ENCODE results near the gene NMNAT3.

Gene NMNAT3

DNA sequence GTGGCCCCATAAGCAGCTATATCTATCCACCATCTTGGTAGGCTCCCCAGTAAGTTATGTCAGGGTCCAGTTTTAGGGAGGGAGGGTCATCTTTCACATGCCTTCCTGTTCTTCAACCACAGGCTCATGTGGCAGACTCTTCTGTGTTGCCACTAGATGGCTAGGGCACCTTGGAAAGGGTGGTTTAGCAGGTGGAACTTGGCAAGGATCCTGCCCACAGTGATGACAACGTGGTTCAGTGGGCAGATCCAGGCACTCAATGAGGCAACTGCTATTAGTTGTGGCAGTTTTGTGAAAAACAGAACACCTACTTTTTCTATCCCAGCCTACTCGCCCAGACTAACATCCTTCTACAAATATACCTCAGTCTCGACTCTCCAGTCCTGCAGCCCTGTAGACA is 131.0 kb downstream of the NMNAT3 start:
- Histone ChIP-seq H3K27me3 (ENCODE audit: insufficient read depth, low read length, poor library complexity, severe bottlenecking) (no peaks in the 10 kb centered on the region), H3K9ac (ENCODE audit: low read depth, low read length, poor library complexity, severe bottlenecking) (no peak overlapping the region), H3K9me3 (ENCODE audit: insufficient read depth, low read depth, low read length) (no peaks in the 10 kb centered on the region), H4K20me1 (ENCODE audit: insufficient read depth, low read length, poor library complexity, severe bottlenecking) (no peaks in the 10 kb centered on the region), H3F3A (ENCODE audit: low read depth) (no peaks in the 10 kb centered on the region), H3K4me2 (ENCODE audit: low read depth, low read length, poor library complexity, severe bottlenecking) (no peak overlapping the region), H3K4me1 (ENCODE audit: insufficient read depth, low read length, poor library complexity, severe bottlenecking) (no peaks in the 10 kb centered on the region), H2AFZ (ENCODE audit: low read length) (no peak overlapping the region), H3K36me3 (ENCODE audit: insufficient read depth, low read length) (no peaks in the 10 kb centered on the region), H3K4me3 (ENCODE audit: low read length, poor library complexity, severe bottlenecking) (no peak overlapping the region), H3K79me2 (ENCODE audit: insufficient read depth, low read length) (no peaks in the 10 kb centered on the region), H3K9me2 (replicated peaks; ENCODE audit: low read depth, low read length) (no peaks in the 10 kb centered on the region)
- no peak for TF ChIP-seq EZH2phosphoT487 (IDR thresholded peaks at IDR 0.05; ENCODE audit: borderline replicate concordance)
- TF ChIP-seq, protein P1, sequence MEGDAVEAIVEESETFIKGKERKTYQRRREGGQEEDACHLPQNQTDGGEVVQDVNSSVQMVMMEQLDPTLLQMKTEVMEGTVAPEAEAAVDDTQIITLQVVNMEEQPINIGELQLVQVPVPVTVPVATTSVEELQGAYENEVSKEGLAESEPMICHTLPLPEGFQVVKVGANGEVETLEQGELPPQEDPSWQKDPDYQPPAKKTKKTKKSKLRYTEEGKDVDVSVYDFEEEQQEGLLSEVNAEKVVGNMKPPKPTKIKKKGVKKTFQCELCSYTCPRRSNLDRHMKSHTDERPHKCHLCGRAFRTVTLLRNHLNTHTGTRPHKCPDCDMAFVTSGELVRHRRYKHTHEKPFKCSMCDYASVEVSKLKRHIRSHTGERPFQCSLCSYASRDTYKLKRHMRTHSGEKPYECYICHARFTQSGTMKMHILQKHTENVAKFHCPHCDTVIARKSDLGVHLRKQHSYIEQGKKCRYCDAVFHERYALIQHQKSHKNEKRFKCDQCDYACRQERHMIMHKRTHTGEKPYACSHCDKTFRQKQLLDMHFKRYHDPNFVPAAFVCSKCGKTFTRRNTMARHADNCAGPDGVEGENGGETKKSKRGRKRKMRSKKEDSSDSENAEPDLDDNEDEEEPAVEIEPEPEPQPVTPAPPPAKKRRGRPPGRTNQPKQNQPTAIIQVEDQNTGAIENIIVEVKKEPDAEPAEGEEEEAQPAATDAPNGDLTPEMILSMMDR (conservative IDR thresholded peaks at IDR 0.05; ENCODE audit: low read length): no peak

DNA sequence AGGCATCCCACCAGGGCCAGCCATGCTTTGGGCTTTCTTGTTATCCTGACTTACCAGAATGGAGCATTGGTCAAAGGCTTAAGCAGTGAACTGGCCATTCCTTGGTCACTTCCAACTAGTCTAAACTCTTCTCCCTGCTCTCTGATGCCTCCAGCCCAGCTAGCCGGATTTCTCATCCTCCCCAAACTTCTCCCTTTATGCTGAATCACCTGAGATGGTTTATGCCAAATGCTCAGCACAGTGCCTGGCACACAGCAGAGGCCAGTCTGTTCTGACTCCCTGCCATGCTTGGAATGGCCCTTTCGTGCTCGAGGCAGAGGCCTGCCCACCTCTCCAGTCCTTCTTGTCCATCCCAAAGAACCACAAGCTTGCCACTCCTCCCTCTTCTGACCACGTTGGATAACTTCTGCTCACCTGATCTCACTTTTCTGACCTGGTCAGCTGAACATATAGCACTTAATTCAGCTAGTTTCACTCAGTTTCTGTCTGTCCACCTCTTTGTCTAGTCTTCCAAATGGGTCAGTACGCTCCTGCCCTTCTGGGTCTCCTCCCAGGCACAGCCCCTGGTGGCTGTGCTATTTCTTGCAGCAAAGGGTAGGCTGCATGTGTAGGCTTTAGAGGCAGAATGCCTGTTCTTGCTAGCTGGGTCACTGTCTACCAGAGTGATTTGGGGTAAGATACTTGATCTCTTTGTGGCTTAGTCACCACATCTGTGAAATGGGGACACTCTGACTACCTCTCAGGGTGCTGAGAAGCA is 136.1 kb downstream of the NMNAT3 start:
- no peak overlapping the region for H3K9ac ChIP-seq (ENCODE audit: low read depth, low read length, poor library complexity, severe bottlenecking)
- no peak overlapping the region for H3K4me3 ChIP-seq (ENCODE audit: low read length, poor library complexity, severe bottlenecking)
- no peaks in the 10 kb centered on the region for H3K79me2 ChIP-seq (ENCODE audit: insufficient read depth, low read length)
- no peaks in the 10 kb centered on the region for H3K4me1 ChIP-seq (ENCODE audit: insufficient read depth, low read length, poor library complexity, severe bottlenecking)
- no peaks in the 10 kb centered on the region for H3K36me3 ChIP-seq (ENCODE audit: insufficient read depth, low read length)
- H3K27me3 ChIP-seq (ENCODE audit: insufficient read depth, low read length, poor library complexity, severe bottlenecking): no peaks in the 10 kb centered on the region
- H3K9me2 ChIP-seq (replicated peaks; ENCODE audit: low read depth, low read length): no peaks in the 10 kb centered on the region
- no peak for TF ChIP-seq EZH2phosphoT487 (IDR thresholded peaks at IDR 0.05; ENCODE audit: borderline replicate concordance)
- TF ChIP-seq, protein P1 (conservative IDR thresholded peaks at IDR 0.05; ENCODE audit: low read length): no peak; the same call in 1 of the 2 replicates
- no peaks in the 10 kb centered on the region for H3F3A ChIP-seq (ENCODE audit: low read depth)
- no peaks in the 10 kb centered on the region for H4K20me1 ChIP-seq (ENCODE audit: insufficient read depth, low read length, poor library complexity, severe bottlenecking)
- H3K9me3 ChIP-seq (ENCODE audit: insufficient read depth, low read depth, low read length): no peaks in the 10 kb centered on the region
- H3K4me2 ChIP-seq (ENCODE audit: low read depth, low read length, poor library complexity, severe bottlenecking): no peak overlapping the region
- H2AFZ ChIP-seq (ENCODE audit: low read length): no peak overlapping the region

DNA sequence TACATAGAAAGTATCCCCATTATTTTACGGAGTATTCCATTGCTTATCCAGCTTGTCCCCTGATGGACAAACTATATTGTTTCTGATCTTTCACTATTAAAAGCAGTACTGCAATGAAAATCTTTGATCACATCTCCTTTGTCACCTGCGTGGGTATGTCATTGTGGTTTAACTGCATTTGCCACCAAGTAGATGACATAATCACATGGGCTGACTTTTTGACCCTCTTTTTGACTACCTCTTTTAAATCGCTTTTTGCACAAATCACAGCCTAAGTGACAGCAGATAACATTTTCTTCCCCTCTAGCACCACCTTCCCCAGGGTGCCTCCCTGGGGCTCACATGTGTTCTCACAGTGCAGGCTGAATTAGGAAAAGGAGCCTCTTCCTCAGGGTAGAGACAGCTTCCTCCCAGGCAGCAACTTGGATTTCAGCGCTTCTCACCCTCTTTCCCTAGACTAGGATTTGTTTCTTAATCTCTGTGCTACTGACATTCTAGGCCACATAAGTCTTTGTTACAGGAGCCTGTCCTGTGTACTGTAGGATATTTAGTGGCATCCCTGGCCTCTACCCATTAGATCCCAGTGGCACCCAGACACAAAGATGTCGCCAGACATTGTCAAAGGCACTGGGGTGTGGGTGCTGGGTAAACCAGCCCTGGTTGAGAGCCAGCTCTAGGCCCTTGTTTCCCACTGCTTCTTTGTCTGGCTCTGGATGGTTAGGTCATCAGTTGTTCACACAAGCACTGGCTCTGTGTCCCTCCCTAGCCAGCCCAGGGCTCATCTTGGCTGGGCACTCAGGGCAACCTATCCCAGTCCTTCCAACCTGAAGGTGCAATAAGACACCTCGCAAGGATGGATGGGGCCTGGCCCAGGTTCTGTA is 136.9 kb downstream of the NMNAT3 start:
- Histone ChIP-seq H3K4me1 (ENCODE audit: insufficient read depth, low read length, poor library complexity, severe bottlenecking) (no peaks in the 10 kb centered on the region), H3K4me2 (ENCODE audit: low read depth, low read length, poor library complexity, severe bottlenecking) (no peak overlapping the region), H3K79me2 (ENCODE audit: insufficient read depth, low read length) (no peaks in the 10 kb centered on the region), H3K9me2 (replicated peaks; ENCODE audit: low read depth, low read length) (no peaks in the 10 kb centered on the region), H3K4me3 (ENCODE audit: low read length, poor library complexity, severe bottlenecking) (no peak overlapping the region), H3K9ac (ENCODE audit: low read depth, low read length, poor library complexity, severe bottlenecking) (no peak overlapping the region), H3K36me3 (ENCODE audit: insufficient read depth, low read length) (no peaks in the 10 kb centered on the region), H3K27me3 (ENCODE audit: insufficient read depth, low read length, poor library complexity, severe bottlenecking) (no peaks in the 10 kb centered on the region), H3F3A (ENCODE audit: low read depth) (no peaks in the 10 kb centered on the region), H3K9me3 (ENCODE audit: insufficient read depth, low read depth, low read length) (no peaks in the 10 kb centered on the region), H2AFZ (ENCODE audit: low read length) (no peak overlapping the region), H4K20me1 (ENCODE audit: insufficient read depth, low read length, poor library complexity, severe bottlenecking) (no peaks in the 10 kb centered on the region)
- TF ChIP-seq, protein P1 (conservative IDR thresholded peaks at IDR 0.05; ENCODE audit: low read length): no peak
- TF ChIP-seq EZH2phosphoT487 (IDR thresholded peaks at IDR 0.05; ENCODE audit: borderline replicate concordance): no peak

Measured in Loucy (cell line).